Colonic mucosa (tissue), 4 donors: ENCODE measurements around the gene AFAP1L2. TPM values are rescaled to one million over a fixed set of nuclear protein-coding genes. Genes with fewer than 3 reads are reported as not detected.

Source experiments
- DNase-seq: peaks from one replicate; pipeline ENCODE4 v3.0.0-alpha.2; 2020
- H3K27ac ChIP-seq: fragments of 200-600 bp; one replicate; pipeline ENCODE4 v1.8.0; 2021
- H3K27me3 ChIP-seq: fragments of 200-600 bp; one replicate; pipeline ENCODE4 v1.8.0; 2021
- H3K36me3 ChIP-seq: fragments of 200-600 bp; one replicate; pipeline ENCODE4 v1.8.0; 2021
- H3K4me1 ChIP-seq: fragments of 200-600 bp; one replicate; pipeline ENCODE4 v1.8.0; 2021; ENCODE audit warnings: mild to moderate bottlenecking
- H3K4me3 ChIP-seq: fragments of 200-600 bp; one replicate; pipeline ENCODE4 v1.8.0; 2021
- H3K9ac ChIP-seq, 2 donors: one replicate each; pipeline ENCODE4 v1.7.0; 2013; ENCODE audit warnings: control low read depth in 2 of 2, low read depth in 2 of 2, low read length in 2 of 2
- H3K9me3 ChIP-seq: fragments of 200-600 bp; one replicate; pipeline ENCODE4 v1.8.0; 2021
- intact Hi-C: fragments of 100-400 bp; cut with DNase I; formaldehyde crosslinking; loops from one replicate; pipeline ENCODE4 v1.14.1; 2022
- total RNA-seq, 2 donors: library from RNA; stranded (reverse); fragmentation: NEBNext Ultra II Directional in 1 of 2; extraction: Animal tissue kit (Norgen Biotek cat#: 25700) in 1 of 2; gene quantifications; one replicate each; pipeline ENCODE4 v1.2.1, GENCODE V29; 2021
- TF ChIP-seq, protein P1 (sequence below): fragments of 200-600 bp; IDR thresholded peaks from one replicate; pipeline ENCODE4 v1.8.0; 2022; ENCODE audit warnings: antibody characterized with exemption, mild to moderate bottlenecking
- donor health status: healthy.
- donor health status: DM: no; HTN: no; CAD: no.
- donor health status: DM: no; HTN: no; CAD: no.

Gene AFAP1L2
- total RNA-seq, 2 donors from 2014 or later, result 7.9 to 13.7 TPM

DNA sequence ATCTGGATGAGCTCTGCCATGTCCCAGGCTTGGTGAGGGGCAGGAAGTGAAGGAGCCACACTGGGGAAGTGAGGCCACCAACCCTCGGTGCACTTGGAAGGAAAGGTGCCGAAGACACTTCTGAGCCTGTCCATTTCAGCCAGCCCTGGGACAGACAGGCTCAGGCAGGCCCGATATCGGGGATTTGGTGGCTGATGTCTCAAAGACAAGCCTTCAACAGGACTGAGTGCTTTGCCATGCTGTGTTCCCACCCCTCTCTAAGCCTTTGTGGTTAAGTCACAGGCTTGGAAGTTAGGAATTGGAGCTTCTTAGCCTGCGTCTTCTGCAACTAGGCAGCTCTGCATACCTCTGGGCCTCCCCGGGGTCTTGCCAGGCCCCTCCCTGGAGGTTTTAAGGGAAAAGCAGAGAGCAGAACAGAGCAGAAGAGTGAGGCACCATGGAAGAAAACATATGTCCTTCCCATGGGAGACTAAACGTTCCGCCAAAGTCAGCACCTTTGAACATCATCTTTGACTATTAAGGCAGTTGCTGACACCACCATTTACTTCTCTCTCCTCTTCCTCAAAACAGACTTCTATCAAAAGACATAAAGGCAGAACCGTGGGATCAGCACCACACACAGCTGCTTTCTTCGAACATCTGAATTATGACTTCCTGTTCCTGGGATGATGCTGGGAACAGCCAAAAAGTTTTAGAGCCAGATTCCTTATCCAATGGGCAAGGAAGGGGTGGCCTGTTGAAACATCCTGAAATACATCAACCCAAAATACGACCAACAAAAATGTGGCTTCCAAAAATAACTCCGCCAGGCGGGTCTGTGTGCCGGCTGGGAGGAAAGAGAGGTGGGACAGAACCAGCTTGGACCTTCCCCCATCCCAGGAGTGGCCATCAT, 71.8 kb downstream of the AFAP1L2 start:
- Histone ChIP-seq H3K27ac (no peak overlapping the region), H3K4me1 (no peaks in the 10 kb centered on the region), H3K4me3 (no peak overlapping the region), H3K9ac (no peak overlapping the region), H3K36me3 (no peaks in the 10 kb centered on the region), H3K27me3 (no peaks in the 10 kb centered on the region), H3K9me3 (no peaks in the 10 kb centered on the region)
- TF ChIP-seq, protein P1, sequence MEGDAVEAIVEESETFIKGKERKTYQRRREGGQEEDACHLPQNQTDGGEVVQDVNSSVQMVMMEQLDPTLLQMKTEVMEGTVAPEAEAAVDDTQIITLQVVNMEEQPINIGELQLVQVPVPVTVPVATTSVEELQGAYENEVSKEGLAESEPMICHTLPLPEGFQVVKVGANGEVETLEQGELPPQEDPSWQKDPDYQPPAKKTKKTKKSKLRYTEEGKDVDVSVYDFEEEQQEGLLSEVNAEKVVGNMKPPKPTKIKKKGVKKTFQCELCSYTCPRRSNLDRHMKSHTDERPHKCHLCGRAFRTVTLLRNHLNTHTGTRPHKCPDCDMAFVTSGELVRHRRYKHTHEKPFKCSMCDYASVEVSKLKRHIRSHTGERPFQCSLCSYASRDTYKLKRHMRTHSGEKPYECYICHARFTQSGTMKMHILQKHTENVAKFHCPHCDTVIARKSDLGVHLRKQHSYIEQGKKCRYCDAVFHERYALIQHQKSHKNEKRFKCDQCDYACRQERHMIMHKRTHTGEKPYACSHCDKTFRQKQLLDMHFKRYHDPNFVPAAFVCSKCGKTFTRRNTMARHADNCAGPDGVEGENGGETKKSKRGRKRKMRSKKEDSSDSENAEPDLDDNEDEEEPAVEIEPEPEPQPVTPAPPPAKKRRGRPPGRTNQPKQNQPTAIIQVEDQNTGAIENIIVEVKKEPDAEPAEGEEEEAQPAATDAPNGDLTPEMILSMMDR, result no peak
- intact Hi-C loops, result no loop called here
- no peak for DNase-seq

DNA sequence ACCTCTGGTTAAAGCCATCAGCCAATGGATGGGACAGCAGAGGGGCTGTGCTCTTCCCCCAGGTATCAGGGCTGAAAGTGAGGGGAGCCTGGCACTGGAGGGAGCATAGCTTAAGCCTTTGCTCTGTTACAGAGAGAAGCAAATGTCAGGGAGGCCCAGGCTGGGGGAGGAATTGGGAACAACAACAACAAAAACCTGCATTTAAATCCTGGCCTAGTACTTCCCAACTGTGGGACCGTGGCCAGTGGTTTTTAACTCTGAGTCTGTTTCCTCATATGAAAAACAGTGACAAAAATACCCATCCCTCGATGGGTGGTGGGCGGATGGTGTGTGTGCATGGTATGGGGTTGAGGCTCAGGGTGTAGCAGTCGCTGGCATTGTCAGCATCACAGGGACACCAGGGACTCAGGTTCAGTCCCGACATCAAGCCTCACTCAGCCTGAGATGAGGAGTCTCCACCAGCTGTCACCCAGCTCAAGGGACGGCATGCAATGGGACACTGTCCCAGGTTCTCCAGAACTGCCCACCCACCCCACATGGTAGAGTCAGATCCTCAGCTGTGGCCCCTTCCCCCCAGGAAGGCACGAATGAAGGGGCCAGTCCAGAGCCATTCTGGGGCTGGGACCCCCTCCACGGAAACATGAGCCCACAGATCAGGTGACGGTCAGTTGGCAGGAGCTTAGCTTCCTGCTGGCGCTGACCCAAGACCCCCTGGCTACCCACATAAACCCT, 74.5 kb downstream of the AFAP1L2 start:
- no peak for DNase-seq
- TF ChIP-seq, protein P1, result no peak
- Histone ChIP-seq H3K9ac (no peak overlapping the region), H3K4me1 (no peaks in the 10 kb centered on the region), H3K27ac (no peak overlapping the region), H3K27me3 (no peaks in the 10 kb centered on the region), H3K36me3 (no peaks in the 10 kb centered on the region), H3K9me3 (no peaks in the 10 kb centered on the region), H3K4me3 (no peak overlapping the region)
- intact Hi-C loops, result no loop called here

DNA sequence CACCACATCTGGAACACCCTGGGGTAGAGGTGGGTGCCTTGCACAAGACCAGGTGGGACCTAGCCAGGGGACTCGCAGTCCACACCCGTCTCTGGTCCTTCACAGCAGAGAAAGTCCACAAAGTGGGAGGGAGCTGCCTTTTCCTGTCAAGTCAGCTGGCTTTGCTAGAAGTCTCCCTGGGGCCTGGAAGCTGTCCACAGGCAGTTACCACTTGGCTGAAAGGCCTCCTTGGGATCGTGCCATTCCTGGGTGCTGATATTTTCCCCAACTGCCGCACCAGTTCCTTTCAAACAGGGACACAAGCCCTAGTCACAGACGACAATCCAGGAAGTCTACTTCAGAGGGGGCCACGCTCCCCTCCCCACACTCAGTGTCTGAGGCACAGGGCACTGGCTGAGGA, 75.4 kb downstream of the AFAP1L2 start:
- intact Hi-C loops, result no loop called here
- TF ChIP-seq, protein P1, result no peak
- H3K27ac ChIP-seq, result no peak overlapping the region

DNA sequence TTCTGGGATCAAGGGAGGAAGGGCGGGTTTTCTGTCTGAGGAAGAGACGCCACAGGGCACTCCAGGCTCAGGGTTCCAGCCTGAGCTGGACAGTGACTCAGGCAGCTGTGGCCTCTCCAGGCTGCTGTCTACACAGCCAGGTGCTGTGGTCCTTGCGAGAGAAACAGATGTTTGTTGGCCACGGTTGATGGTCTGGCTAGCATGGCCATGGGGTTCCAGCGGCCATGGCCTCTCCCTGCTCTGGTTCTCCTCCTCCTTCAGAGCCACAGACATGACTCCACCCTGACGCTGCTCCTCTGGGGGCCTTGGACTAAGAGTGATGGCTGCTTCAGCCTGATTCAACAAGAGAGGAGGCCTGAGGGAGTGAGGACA, 75.9 kb downstream of the AFAP1L2 start:
- DNase-seq, result no peak

More for the DNA sequence above, 75.4 kb downstream of the AFAP1L2 start:
- no peak overlapping the region for H3K4me3 ChIP-seq
- no peak overlapping the region for H3K9ac ChIP-seq
- H3K27me3 ChIP-seq, result no peaks in the 10 kb centered on the region
- no peaks in the 10 kb centered on the region for H3K36me3 ChIP-seq
- no peaks in the 10 kb centered on the region for H3K9me3 ChIP-seq
- DNase-seq, result no peak
- no peaks in the 10 kb centered on the region for H3K4me1 ChIP-seq

More for the DNA sequence above, 75.9 kb downstream of the AFAP1L2 start:
- Histone ChIP-seq H3K27ac (no peak overlapping the region), H3K9ac (no peak overlapping the region), H3K36me3 (no peaks in the 10 kb centered on the region), H3K4me1 (no peaks in the 10 kb centered on the region), H3K9me3 (no peaks in the 10 kb centered on the region), H3K4me3 (no peak overlapping the region), H3K27me3 (no peaks in the 10 kb centered on the region)
- TF ChIP-seq, protein P1, result no peak
- intact Hi-C loops, result no loop called here
